SW 1271 (cell line): ENCODE results near the gene ARID5B.

Experiments used
- DNase-seq, 2 experiments: peaks; one replicate each; lab custom pipeline; 2025; lab: John Stamatoyannopoulos, UW

ARID5B gene

GRCh38 chr10:62033125-62033524 lies 131.6 kb downstream of the ARID5B start:
- DNase-seq: no peak

GRCh38 chr10:62034096-62034640 lies 132.7 kb downstream of the ARID5B start:
- no peak for DNase-seq

- no peak for DNase-seq
These were observed 134.9 kb downstream of the ARID5B start for GRCh38 chr10:62036186-62037081.

- no peak for DNase-seq
These were observed 135.8 kb downstream of the ARID5B start for GRCh38 chr10:62037166-62037831.

GRCh38 chr10:62037890-62038608 lies 136.6 kb downstream of the ARID5B start:
- no peak for DNase-seq

- peak; percentile 1 to 51 for DNase-seq
These were observed 137.2 kb downstream of the ARID5B start for GRCh38 chr10:62038609-62039190.

- DNase-seq: no peak
These were observed 138.5 kb downstream of the ARID5B start for GRCh38 chr10:62039954-62040353.

- DNase-seq: no peak
These were observed 139.4 kb downstream of the ARID5B start for GRCh38 chr10:62040881-62041280.

- DNase-seq: no peak
These were observed 142.0 kb downstream of the ARID5B start for GRCh38 chr10:62043421-62044021.

- DNase-seq: no peak
These were observed 143.1 kb downstream of the ARID5B start for GRCh38 chr10:62044566-62044965.

- DNase-seq: no peak
These were observed 144.4 kb downstream of the ARID5B start for GRCh38 chr10:62045765-62046521.

GRCh38 chr10:62046522-62047227 lies 145.2 kb downstream of the ARID5B start:
- no peak for DNase-seq

- no peak for DNase-seq
These were observed 145.9 kb downstream of the ARID5B start for GRCh38 chr10:62047228-62047892.

- no peak for DNase-seq
These were observed 146.5 kb downstream of the ARID5B start for GRCh38 chr10:62047960-62048383.

- no peak for DNase-seq
These were observed 147.0 kb downstream of the ARID5B start for GRCh38 chr10:62048470-62048869.

- no peak for DNase-seq
These were observed 147.6 kb downstream of the ARID5B start for GRCh38 chr10:62048919-62049623.

GRCh38 chr10:62049624-62050345 lies 148.3 kb downstream of the ARID5B start:
- DNase-seq: no peak

- no peak for DNase-seq
These were observed 148.9 kb downstream of the ARID5B start for GRCh38 chr10:62050346-62050892.
